ENCODE data around the gene STIMATE.
A peak's percentile ranks its signal among the peaks of the same experiment; 100 is the strongest.

Gene STIMATE

DNA sequence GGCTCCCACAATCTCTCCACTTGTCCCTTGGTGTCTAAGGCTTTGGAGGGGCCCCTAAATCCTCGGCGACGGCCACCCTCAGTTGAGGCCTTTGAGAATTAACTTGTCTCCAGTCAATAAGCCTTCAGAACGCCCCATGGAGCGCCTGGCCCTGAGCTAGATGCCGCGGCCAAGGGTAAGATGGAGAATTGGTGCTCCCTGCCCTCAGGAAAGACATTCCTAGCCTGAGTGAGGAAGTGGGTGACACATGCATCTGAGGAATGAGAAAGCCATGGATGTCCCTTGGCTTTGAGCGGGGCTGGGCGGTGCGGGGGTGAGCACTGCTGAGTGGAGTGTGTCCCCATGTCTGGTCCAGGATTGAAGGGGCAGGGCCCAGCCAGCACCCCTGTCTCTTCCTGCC is 80.1 kb downstream of the STIMATE start:
- DNase-seq (ENCODE audit: low read depth in 2 of 2) = no peak

GRCh38 chr3:52816654-52817053 is 80.7 kb downstream of the STIMATE start:
- no peak for DNase-seq (ENCODE audit: low read depth in 2 of 2)

DNA sequence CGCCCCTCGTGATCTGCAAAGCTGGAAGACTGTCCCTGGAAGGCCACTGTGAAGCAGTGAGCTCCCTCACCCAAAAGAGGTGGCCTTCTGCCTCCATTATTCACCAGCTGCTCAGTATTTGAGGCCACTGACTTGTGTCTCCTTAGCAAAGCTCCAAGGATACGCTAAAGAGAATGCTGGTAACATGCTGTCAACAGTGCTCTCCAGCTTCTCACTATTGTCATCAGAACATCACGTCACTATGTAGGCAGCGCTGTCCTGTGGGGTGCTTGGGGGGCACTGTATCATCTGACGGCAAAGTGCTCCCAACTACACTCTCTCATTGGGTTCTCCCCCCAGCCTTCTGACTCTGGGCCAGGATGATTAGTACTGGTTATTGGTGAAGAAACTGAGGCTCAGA is 81.1 kb downstream of the STIMATE start:
- DNase-seq (ENCODE audit: low read depth in 2 of 2) = no peak

- no peak for DNase-seq (ENCODE audit: low read depth in 2 of 2)
These were observed 83.5 kb downstream of the STIMATE start for GRCh38 chr3:52813810-52814209.

DNA sequence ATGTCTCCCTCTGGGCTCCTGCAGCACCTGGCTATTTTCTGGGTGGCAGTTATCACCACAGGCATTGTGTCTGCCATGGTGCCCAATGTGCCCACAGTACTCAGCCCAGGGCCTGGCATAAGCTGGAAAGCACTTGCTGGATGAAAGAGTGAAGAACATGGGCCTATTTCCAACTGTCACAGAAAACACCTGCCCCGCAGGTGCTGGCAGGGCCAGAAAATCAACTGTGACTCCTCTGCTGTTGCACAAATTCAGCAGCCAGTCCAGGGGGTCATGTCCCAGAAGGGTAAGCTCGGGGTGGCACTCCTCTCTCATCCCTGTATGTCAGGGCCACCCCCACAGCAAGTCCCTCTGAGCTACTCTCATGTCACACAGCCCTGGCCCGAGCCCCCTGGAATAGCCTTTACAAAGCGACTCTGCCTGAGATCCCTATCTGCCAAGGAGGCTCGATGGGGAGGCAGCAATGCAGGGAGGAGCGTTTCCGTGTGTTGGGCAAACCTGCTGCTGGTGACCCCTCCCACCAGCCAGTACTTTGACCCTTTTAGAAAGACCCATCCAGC is 85.8 kb downstream of the STIMATE start:
- no peak for DNase-seq (ENCODE audit: low read depth in 2 of 2)

- DNase-seq (ENCODE audit: low read depth in 2 of 2) = no peak
These were observed 86.4 kb downstream of the STIMATE start for GRCh38 chr3:52810923-52811322.

DNA sequence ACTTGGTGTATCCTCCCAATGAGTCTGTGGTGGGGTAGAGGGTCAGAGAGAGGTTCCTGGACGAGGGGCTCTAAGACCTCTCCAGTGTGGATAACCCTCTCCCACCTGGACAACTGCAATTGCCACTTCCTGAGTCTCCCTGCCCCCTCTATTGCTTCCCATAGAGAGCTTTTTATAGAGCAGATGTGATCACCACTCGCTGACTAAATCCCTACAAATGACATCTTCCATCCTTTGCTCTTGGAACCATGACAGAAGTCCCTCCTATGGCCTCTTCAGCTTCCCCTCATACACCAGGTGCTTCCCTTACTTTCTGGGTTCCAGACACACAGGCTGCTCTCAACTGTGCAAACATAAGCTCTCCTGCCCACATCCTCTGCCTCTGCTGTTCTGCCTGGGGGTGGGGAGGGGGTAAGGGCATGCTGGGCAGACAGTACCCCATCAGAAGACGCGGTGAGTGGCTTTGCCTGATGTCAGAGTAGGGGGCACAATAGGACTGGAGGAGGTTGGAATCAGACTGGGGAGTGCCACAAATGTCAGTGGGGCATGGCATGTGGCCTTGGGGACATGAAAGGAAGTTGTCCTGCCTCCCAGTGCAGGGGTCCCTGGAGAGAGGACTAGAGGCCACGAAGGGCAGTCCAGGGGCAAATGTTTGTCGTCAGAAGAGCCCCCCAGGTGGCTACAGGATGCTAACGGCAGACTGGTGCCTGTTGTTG is 87.5 kb downstream of the STIMATE start:
- no peak for DNase-seq (ENCODE audit: low read depth in 2 of 2)

GRCh38 chr3:52809149-52809548 is 88.2 kb downstream of the STIMATE start:
- no peak for DNase-seq (ENCODE audit: low read depth in 2 of 2)

DNA sequence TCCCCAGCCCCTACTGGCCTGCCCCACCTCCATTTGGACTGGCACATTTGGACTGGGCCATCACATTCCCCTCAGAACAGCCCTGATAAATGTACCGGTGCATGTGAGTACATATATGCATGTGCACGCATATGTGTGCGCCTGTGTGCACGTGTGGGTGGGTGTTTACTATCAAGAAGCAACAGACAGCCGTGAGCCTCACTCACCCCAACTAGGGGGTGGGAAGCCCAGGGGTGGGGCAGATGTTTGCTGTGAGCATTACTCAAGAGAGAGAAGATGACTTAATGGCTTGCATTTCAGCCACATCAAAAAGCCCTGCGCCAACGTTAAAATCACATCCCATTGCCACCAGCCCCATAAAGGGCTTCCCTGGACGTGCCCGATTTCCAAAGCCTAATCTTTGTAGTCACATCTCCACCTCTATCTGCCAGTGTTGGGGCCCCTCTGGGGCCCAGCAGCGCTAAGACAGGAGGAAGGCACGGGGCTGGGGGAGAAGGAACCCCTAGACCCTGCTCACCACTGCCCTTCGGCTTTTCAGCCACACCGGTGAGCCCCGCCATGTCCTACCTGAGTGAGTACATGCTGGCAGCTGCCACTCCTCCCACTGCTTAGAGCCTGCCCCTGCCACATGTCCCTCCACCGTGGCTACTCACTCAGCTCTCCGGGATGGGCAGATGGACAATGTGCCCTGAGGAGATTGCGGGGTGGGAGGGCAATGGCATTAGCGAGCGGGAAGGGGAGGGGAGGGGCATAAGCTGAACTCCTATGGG is 91.9 kb downstream of the STIMATE start:
- DNase-seq (ENCODE audit: low read depth in 2 of 2) = no peak

DNA sequence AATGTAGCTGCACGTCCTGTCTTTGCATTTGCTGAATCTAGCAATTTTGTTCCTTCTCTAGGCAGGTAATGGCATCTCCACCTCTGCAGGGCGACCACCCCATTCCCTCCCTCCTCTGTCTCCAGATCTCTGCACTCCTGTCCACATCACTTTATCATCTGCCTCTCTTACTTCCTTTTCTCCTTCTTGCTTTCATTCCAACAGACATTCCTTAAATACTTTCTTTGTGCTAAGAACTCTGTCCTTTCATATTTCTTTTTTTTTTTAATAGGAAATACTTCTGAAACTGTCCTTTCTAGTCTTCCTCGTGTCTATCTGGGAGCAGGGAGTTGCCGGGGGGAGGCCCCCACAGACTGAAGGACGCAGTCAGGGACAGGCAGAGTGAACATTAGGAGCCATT is 95.5 kb downstream of the STIMATE start:
- DNase-seq (ENCODE audit: low read depth in 2 of 2) = no peak

DNA sequence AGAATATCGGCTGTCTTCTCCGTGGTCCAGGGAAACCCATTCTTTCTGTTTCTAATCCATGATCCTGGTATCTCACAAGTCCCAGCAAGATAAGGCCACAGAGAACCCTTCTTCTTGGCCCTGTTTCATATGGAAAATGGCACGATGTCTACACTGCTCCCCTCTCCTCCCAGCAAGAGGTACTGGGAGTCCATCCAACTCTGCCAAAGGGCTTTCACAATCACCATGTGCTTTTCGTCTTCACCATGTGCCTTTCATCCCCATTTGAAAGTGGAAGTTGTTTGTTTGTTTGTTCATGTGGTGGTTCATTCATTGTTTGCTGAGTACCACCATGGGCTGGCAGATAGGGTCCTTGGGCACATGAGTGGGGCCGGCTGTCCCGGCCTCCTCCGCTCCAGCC is 97.3 kb downstream of the STIMATE start:
- no peak for DNase-seq (ENCODE audit: low read depth in 2 of 2)

DNA sequence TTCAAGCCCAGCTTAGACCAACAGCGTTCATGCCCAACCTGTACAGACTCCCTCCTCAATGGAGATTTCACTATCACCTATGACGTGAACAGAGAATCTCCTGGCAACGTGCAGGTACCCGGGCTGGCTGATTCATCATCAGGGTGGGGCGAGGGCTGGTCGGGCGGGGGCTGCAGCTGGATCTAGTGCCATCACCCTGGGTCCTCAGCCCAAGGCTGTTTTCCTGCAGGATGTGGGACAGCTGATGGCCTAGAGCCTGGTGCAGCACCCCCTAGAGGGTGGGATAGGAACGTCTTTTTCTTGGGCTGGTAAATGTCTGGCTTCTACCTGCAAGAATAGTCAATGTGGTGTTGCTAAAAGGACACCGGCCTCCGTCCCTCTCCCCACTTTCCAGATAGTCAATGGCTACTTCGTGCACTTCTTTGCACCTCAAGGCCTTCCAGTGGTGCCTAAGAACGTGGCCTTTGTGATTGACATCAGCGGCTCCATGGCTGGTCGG is 98.3 kb downstream of the STIMATE start:
- DNase-seq (ENCODE audit: low read depth in 2 of 2) = peak; percentile 2 to 3

DNA sequence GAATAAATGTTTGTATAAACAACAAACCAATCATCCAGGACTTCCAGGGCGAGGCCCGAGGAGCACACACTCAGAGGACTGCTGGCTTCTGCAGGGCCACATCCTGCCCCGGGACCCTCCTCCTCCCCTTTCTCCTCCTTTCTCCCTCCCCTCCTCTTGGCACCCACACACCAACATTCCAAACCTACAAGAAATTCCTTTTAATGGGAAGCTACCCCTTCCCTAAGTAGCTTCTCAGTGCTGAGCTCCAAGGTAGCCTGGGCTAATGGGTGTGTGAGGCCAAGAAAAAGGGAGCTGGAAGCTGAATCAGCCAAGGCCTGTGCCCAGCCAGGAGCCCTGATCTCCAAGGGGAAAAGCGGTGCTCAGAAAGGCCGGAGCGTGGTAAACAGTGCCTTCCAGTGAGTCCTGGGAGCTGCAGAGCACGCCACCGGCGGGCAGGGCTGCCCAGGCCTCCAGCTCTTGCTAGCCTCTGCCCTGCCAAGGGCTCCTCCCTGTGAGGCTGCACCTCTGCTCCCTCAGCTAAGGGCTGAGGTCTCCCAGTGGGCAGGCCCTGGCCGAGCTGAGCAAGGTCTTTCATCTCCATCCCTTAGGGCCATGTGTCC is 98.9 kb downstream of the STIMATE start:
- no peak for DNase-seq (ENCODE audit: low read depth in 2 of 2)

DNA sequence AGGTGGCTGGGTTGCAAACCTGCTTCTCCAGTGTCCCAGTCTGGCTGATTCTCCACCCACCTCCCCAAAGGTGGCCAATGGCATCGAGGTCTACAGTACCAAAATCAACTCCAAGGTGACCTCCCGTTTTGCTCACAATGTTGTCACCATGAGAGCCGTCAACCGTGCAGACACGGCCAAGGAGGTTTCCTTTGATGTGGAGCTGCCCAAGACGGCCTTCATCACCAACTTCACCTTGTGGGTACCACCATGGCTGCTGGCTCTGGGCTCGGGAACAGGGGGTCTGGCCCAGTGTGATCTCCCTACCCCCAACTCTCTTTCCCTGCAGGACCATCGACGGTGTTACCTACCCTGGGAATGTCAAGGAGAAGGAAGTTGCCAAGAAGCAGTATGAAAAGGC is 100.9 kb downstream of the STIMATE start:
- no peak for DNase-seq (ENCODE audit: low read depth in 2 of 2)

GRCh38 chr3:52795298-52795900 is 101.9 kb downstream of the STIMATE start:
- DNase-seq (ENCODE audit: low read depth in 2 of 2) = no peak

DNA sequence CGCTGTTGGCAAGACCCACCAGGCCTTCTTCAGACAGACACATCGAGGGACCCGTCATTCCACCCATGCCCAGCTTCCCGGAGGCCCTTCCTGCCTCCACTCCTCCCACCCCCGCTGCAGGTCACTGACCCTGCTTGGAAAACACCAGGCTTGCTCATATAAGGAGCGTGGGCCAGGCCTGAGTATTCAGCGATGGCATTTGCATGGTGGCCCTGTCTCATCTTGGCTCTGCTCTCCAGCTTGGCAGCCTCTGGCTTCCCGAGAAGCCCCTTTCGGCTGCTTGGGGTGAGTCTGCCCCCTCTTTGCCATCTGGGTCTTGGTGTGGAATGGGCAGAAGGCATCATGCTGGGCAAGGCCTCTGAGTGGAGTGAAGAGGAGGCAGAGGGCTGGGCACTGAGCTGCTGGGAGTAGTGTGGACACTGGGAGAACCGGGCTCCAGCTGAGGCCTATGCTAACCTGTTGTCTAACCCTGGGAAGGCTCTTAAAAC is 102.7 kb downstream of the STIMATE start, which contains the start of gene ITIH3:
TSS of gene ITIH3 (plus strand) at position 185 of the 488 bp plus-strand sequence. CDS start at position 193, 8 bp downstream.
- DNase-seq (ENCODE audit: low read depth in 2 of 2) = no peak

DNA sequence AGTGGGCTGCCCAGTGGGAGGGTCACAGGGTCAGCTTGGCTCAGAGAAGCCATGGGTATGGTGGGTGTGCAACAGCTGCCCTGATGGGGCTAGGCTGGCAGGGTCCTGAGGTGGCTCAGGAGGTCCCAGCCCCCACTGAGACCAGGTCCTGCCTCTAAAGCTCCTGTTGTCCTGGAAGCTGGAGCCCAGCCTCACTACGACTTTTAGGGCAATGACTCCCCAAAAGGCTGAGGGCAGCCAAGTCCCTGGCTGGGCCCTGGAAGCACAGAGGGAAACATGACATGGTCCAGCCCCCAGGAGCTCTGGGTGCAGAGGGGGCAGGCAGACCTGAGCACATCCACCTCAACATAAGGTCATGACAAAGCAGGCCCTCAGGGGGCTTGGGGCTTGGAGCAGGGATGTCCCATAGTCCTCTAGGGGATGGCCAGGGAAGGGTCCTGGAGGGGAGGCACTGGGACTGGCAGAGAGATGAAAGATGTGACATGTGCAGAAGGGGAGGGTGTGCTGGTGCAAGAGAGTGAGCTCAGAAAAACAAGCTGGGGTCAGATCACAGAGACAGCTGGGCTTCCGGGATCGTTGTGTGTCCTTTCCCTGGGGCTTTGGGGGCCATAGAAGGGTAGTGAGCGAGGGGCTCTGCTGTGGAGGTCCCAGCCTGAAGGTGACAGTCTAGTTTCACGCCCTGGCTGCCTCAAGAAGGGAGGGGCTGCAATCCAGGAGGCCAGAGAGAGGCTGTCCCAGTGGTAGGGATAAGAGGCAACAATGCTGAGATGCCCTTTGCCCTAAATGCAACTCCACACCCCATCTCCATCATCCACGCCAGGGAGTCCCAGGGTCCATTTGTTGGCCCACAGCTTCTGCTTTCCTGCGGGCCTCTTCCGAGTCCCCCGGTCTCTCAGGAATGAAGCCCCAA is 103.4 kb downstream of the STIMATE start:
- no peak for DNase-seq (ENCODE audit: low read depth in 2 of 2)

DNA sequence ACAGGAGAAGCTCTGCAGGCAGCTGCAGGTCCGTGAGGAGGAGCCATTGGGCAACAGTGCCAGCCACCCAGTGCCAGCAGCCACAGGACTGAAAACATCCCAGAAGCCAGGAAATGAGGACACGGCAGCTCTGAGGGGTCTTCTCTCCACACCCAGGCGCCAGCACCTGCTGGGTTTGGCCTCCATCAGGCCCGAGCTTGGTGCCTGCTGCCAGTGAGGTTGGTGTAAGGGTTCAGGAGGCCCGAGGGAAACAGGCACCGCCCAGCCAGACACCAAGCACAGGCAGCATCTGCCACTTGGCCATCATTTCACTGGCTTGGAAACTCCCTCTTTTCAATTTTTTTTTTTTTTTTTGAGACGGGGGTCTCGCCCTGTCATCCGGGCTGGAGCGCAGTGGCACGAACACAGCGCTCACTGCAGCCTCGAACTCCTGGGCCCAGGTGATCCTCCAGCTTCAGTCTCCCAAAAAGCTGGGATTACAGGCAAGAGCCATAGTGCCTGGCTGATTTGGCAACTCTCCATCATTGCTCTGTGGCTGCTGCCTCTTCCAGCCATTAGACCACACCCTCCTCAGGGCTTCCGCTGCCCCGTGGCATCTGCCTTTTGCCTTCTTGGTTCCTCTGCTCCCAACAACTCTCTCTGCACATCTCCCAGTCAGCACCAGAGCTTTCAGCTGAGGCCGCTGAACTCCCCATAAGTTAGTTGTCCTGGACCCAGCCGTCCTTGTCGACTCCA is 104.2 kb downstream of the STIMATE start:
- DNase-seq (ENCODE audit: low read depth in 2 of 2) = no peak

DNA sequence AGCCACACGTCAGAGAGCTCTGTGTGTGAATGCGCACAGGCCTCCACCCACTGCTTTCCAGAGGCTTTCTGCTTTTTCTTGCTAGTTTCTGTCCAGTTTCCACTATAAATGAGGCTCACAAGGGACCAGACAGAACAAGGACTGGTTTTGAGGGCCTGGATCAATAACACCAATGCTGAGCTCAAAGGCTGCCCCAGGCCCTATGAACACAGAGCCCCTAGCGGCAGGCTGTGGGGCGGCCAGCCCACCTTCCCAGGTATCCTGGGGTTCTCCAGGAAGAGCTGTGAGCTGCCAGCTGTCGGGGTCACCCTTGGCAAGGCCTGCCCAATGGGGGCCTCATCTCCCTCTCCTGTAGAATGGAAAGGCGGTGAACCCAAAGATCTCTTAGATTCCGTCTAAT is 104.9 kb downstream of the STIMATE start:
- DNase-seq (ENCODE audit: low read depth in 2 of 2) = no peak

DNA sequence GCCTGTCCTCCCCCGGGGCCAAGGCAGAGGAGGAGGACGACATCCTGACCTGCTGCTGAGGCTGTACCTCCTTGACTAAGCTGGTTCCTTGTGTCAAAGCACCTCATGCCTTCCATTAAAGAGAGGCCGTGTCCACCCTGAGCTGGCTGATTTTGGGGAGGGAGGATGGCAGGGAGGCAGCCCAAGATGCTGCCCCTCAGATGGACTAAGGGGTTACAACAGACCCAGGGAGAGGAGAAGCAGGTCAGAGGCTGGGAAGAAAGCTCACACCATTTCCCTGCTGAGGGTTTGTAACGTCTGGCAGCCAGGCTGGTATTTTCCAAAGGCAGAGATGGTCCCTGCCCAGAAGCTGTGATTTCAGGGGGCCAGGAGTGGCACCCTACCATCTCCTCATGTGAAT is 105.4 kb downstream of the STIMATE start:
- no peak for DNase-seq (ENCODE audit: low read depth in 2 of 2)
